ENCODE data around the gene HERPUD2.

The HERPUD2 gene, protein sequence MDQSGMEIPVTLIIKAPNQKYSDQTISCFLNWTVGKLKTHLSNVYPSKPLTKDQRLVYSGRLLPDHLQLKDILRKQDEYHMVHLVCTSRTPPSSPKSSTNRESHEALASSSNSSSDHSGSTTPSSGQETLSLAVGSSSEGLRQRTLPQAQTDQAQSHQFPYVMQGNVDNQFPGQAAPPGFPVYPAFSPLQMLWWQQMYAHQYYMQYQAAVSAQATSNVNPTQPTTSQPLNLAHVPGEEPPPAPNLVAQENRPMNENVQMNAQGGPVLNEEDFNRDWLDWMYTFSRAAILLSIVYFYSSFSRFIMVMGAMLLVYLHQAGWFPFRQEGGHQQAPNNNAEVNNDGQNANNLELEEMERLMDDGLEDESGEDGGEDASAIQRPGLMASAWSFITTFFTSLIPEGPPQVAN

DNA sequence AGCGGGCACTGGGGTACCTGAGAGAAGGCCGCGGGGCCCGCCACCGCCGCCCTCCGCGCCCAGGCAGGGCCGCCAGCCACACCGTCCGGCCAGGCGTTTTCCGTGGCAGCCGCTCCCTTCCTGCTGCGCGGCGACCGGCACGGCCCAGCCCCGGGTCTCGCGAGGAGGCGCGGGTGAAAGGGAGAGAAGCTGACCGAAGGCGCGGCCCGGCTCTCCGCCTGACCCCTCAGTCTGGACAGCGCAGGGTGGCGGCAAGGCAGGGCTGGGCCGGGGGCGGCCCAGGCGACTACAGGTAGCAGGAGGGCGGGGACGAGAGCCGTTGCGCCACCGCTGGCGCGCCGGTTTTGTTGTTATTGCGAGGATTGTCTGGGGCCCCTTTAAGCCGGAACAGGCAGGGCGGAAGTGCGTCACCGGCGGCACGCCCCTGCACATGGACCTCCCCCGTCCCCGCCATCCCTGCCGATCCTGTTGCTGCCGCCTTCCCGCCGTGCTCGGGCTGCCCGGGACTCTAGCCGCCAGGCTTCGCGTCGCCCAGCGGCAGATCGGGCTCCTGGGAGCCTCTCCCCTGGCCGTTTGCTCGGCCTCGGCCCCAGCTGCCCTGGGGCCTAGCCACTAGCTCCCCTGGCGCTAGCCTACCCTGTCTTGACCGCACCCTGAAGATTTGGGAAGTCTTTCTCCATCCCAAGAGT is at the start of gene HERPUD2:
Gene HERPUD2, minus strand, starts transcription at position 352 of the 689 bp plus-strand sequence. CDS start 805 bp downstream, outside the sequence.
- DNase-seq (ENCODE audit: low read depth in 4 of 4, low spot score in 1 of 4) = peak; percentile 70 to 87 (median 78)

DNA sequence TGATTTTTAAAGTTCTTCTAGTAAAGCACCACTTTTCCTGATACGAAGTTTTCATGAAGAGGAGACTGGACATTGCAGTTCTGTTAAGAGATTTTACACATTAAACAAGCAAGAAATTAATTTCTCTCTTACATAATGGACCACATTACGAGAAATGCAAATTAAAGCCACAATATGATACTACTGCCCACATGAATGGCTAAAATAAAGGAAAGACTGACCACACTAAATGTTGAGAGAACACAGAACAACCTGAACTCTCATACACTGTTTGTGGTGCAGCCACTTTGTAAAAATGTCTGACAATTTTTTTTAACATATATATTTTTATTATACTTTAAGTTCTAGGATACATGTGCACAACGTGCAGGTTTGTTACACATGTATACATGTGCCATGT is 44.0 kb upstream of the HERPUD2 start:
- no peak for DNase-seq (ENCODE audit: low read depth in 4 of 4, low spot score in 1 of 4)

DNA sequence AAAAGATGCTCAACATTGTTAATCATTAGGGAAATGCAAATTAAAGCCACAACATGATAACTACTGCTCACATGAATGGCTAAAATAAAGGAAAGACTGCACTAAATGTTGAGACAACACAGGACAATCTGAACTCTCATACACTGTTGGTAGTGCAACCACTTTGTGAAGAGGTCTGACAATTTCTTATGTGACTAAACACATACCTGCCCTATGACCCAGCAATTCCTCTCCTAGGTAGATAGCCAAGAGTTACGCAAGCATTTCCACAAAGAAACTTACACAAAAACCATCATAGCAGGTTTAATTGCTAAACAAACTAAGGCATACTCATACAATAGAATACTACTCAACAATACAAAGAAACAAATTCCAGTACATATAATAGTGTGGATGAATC is 41.8 kb upstream of the HERPUD2 start:
- no peak for DNase-seq (ENCODE audit: low read depth in 4 of 4, low spot score in 1 of 4)

DNA sequence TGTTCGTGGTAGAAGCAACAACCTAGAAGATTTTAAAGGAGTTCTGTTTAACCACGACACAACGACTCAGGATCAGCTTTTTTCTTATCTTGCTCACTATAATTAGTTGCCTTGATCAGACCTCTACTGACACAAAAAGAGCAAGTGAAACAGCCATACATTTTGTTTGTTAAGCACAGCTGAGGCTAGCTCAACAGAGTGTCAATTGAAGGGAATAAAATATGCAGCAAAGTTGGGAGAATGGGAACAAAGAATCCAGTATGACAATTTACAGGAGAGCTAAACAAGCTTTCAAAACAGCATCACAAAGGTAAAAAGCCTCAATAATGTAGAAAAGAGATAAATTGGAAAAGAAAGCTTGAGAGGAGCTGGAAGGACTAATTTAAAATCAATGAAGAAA is 40.5 kb upstream of the HERPUD2 start:
- no peak for DNase-seq (ENCODE audit: low read depth in 4 of 4, low spot score in 1 of 4)

DNA sequence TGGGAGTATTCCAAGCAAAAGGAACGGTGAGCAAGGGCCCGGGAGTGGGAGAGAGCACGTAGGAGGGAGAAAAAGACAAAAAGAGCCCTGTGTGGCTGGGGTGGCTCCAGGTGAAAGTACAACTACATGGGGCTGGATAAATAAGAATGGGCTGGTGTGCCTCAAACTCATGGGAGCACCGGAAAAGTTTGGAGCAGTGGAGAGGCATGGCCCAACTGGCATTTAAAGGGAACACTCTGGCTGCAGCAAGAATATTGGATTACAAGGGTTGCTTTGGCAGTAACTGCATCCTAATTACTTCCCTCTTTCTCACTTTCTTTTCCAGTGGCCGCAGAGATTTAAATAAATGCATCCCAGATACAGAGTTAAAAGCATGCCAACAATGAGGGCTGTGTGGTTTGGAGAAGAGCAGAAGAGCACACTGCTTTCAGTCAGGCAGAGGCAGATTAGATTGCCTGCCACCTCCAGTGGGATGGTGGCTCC is 39.1 kb upstream of the HERPUD2 start:
- DNase-seq (ENCODE audit: low read depth in 4 of 4, low spot score in 1 of 4) = no peak

DNA sequence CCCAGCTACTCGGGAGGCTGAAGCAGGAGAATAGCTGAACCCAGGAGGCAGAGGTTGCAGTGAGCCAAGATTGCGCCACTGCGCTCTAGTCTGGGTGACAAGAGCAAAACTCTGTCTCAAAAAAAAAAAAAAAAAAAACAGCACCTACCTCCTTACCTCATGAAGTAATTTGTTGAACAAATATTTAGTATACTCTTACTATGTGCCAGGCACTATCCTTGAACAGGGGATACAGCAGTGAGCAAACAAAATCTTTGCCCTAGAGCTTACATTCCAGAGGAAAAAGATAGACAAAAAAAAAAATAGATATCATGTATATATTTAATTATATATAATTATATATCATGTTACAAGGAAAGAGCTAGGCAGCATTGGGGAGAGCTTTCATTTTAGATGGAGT is 36.4 kb upstream of the HERPUD2 start:
- DNase-seq (ENCODE audit: low read depth in 4 of 4, low spot score in 1 of 4) = no peak

DNA sequence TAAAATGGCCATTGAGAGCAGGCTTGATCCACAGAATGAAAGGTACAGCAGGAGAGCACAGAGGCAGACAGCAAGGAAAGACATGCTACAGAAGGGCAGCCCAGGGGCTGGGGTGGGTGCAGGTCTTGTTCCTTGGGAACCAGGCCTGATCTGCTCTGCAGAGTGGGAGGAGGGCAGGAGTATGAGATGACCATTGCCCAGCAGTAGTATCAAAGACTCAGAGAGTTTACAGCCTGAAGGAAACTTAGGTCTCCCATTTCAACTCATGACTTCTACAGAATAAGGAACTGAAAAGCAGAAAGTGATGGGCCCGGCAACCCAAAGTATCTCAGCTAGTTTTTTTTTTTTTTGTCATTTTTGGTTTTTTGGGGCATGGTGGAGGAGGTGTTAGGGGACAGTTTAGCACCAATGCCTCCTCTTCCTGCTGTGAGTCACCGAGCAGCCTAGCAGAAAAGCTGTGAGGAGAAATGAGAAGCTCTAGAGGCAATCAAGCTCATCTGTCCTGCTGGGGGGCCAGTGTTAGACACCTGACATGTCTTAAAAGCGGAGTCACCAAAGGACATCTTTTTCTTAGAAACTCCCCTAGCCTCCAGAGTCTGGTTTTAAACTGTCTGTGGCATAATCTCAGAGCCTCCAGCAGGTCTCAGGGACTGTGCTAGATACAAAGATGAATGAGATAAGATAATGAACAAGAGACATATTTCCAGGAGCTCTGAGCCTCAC is 34.3 kb upstream of the HERPUD2 start:
- no peak for DNase-seq (ENCODE audit: low read depth in 4 of 4, low spot score in 1 of 4)

DNA sequence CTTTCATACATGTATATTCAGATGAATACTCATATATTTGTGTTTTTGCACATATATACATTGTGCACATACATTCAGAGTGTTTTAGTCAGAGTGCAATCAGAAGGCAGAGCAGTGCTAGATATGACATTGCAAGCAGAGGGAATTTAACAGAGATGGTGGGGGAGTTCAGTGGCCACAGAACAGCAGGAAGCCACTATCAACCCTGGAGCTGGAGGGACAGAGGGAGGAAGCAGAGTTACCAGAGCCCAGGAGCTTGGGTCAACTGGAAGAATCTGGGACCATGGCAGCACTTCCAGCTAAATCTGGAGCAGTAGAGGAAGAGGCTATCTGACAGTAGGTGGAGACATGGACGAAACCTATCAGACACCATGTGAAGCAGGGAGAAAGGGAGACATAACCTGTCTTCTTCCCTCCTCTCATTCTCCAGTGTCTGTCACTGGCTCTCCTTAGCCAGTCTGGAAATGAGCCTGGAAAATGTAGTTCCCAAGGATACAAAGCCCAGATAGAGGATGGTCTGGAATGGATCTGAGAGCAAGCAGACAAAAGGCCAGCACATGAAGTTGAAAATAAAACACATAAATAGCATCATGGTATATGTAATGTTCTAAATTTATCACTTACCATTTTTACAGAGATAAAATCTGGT is 33.6 kb upstream of the HERPUD2 start:
- DNase-seq (ENCODE audit: low read depth in 4 of 4, low spot score in 1 of 4) = no peak

DNA sequence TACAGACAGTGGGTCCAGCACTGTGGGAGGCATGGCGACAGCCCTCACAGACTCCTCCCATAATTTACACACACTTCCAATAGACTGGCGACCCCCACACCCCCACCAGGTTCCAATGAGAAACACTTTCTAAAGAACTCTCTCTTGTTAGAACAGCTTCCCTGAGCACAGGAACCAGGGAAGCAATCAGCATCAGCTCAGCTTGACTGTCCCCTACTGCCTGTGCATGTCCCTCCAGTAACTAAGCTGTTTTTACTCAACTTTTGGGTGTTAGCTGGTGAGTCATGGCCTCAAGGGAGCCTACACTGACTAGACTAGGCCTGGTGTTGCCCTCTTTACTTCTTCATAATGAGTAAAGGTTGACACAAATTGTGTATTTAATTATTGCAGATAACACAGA is 32.6 kb upstream of the HERPUD2 start:
- no peak for DNase-seq (ENCODE audit: low read depth in 4 of 4, low spot score in 1 of 4)

DNA sequence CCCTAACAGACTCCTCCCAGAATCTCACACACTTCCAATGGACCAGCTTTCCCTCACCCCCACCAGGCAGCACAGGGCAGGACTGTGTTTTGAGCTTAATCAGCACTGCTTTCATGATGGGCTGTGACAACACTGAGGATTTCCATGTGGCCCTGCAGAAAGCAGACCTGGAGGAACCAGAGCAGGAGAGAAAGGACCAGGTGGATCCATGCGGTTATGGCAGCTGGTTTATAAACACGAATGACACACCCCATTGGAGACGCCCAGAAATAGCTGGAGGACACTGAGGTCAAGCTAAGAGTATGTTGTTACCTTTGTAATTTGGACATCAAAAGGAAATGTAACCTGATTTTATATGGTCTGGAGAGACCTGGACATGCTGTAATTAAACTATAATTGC is 31.7 kb upstream of the HERPUD2 start:
- DNase-seq (ENCODE audit: low read depth in 4 of 4, low spot score in 1 of 4) = no peak

DNA sequence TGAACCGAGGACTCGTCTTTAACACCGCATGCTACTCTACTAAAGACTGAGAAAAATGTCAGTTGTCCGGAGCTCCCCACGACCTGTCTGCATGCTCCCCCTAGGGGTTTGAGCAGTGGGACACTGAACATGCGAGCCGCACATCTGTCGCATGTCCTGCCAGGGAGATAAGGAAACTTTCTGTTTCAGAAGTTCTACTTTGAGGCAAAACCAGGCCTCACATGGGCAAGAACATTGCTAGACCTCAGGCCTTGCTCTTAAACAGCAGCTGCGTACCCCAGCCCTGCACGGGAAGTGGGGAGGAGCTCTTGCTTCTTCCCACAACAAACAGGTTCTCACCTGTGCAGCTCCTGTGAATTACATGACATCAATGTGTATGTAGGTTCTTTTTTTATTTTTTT is 30.3 kb upstream of the HERPUD2 start:
- peak in 1 of 4 experiments; percentile 13 for DNase-seq (ENCODE audit: low read depth in 4 of 4, low spot score in 1 of 4)

DNA sequence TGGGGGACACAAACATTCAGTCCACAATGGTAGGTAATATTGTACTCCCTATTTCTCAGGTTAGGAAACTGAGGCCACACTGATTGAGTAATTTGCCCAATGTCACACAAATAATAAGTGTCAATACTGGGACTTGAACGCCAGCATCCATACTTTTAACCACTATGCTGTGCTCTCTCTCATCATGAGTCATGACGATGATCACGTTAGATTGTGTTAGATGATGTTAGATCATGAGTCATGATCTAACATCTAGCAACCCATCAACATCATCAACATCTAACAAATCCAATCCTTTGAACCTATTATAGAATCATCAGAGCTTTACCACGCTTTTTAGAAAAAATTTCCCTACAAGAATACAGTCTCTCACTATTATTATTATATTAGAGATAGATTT is 28.1 kb upstream of the HERPUD2 start:
- no peak for DNase-seq (ENCODE audit: low read depth in 4 of 4, low spot score in 1 of 4)

DNA sequence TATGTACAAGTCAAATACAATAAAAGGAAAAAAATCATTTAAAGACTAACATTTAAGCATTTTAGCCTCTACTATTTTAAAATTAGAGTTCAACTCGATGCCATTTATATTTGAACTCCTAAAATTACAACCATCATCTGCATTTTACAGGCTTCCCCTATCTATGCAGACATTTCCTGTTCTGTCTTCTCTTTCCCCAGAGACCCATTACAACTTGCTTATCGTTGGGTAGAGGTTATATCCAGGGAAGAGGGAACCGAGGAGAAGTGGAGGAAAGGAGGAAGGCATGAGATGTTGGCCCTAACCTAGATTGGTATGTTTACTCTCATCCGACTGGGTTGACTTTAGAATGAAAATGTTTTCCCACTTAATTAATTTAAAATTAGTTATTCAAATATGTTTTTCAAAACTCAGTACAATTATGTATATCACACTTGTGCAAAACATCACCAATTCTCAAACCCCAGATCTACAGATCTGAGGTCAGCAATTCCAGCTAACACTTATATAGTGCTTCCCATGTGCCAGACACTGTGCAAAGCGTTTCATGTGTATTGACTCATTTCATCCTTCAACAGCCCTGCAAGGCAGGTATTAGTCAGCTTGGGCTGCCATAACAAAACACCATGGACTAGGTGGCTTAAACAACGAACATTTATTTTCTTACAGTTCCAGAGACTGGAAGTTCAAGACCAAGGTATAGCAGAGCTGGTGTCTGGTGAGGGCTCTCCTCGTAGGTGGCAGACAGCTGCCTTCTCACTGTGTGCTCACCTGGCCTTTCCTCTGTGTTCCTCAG is 27.3 kb upstream of the HERPUD2 start:
- peak in 1 of 4 experiments; percentile 26 for DNase-seq (ENCODE audit: low read depth in 4 of 4, low spot score in 1 of 4)

DNA sequence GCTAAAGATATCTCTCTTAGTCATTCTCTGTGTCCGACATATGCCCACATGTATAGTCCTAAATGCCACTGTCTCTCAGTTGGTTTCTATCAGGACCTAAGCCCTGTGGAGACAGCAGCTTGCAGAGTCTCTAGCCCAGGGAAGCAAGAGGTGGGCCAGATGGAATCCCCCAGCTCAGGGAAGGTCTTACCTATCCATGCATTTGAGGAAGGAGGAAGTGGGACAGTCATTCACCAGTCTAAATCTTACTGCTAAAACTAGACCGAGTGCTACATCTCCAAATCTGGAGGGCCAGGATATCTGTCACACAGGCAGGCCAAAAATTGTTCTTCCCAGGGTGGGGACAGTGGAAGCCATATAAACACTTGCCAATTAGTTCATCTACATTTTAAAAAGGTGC is 26.4 kb upstream of the HERPUD2 start:
- DNase-seq (ENCODE audit: low read depth in 4 of 4, low spot score in 1 of 4) = no peak

DNA sequence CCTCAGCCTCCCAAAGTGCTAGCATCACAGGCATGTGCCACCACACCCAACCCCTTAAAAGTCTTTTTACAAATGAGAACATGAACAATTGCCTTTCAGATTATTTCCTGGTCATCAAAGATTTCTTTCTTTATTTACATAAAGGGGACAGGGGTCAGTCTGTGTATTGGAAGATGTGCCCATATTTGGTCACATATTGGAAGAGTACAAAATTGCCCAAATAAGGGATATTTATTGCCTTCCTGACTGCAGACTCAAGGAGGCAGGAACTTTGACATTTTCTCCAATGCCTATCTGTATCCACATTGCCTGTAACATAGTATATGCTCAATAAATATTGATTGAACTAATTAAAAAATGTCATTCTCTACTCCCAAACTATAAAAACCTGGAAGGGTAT is 25.9 kb upstream of the HERPUD2 start:
- DNase-seq (ENCODE audit: low read depth in 4 of 4, low spot score in 1 of 4) = no peak

DNA sequence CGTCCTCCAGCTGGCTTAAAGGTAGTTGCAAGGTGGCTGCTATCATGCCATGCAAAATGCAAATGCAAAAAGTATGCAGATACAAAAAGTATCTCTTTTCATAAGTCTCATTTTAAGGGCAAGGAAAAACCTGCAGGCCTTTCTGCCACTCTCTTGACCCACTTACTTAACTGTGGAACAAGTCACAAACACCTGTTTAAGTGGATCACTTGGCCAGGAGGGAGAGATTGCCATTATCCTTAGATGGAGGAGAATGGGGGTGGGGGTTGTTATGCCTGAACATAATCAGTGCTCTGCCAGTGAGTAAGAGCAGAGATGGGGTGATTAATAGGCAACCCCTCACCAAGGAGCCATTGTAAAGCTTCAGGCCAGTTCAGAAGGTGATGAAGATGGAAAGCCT is 25.1 kb upstream of the HERPUD2 start:
- no peak for DNase-seq (ENCODE audit: low read depth in 4 of 4, low spot score in 1 of 4)

DNA sequence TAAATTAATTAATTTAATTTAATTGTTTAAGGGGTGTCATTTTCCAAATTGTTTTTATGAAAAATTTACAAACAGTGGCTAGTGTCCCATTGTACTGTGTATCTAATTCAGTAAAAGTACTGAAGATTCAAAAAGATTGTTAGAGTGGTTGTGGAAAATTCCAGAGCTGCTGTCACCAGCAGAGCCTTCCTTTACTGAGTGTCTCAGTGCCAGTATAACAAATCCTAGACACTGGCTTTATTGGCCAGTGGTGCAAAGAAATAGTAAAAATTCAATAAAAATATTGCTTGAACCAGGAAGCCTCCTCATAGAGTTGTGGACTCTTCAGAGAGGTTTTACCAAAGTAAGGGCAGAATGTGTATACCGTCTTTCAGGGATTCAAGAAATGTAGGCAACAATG is 23.1 kb upstream of the HERPUD2 start:
- no peak for DNase-seq (ENCODE audit: low read depth in 4 of 4, low spot score in 1 of 4)

DNA sequence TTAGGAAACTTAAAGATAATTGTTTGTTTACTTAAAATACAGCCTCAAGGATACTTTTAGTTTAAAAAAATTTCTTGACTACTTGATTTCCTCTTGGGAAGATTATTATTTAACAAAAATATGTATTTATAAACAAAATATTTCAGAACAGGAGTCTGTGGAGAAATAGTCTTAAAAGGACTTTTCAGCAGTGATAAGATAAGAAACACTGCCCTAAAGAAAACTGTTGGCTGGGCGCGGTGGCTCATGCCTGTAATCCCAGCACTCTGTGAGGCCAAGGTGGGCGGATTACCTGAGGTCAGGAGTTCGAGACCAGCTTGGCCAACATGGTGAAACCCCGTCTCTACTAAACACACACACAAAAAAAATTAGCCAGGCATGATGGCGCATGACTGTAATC is 22.6 kb upstream of the HERPUD2 start:
- DNase-seq (ENCODE audit: low read depth in 4 of 4, low spot score in 1 of 4) = no peak

DNA sequence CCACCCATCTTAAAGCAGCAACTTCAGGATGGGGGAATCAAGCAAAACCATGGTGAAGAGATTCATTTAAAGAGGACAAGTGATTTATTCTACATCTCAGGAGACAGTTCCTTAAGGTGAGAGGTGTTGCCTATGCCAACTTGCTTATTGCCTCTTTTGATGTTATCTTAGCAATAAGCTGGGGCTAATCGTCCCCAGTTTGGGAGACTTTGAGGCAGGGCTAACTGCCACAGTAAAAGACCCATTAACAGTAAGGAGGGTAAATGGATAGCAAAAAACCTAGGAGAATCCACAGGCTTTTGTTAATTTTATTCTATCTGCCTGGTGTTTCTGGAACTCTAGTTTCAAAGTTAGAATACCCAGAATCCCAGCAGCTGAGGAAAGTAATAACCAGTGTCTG is 22.1 kb upstream of the HERPUD2 start:
- no peak for DNase-seq (ENCODE audit: low read depth in 4 of 4, low spot score in 1 of 4)

DNA sequence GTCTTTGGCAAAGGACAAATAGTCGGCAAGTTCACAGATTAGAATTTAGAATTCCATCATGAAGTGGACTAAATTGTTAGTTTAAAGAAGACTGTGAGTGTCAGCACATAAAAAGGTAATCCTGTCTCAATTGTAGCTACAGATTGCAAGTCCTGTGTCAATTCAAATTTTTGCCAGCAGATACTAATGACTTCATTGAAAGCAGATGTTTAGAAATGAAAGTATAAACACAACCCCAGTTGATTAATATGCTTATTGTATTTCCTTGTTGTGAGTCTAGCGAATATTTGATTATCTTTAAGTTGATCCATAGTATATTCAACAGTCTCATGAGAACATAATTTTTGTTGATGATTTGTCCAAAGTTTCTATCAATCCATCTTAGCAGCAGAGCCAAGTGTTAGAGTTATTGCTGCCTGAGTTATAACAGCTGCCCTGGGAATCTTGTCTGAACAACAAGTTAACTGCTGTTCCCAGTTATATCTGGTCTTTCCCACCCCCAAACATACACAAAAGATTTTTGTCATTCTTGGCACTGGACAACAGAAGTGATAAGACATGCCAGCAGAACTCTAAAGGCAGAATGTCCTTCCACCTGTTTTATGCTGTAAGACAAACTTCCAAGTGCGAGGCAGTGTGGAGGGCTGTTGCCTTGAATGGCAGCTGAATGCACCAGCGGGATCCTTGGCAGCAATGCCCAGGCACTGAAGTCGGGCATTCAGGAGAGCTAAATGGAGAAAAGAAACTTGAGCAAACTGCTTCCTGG is 21.3 kb upstream of the HERPUD2 start:
- no peak for DNase-seq (ENCODE audit: low read depth in 4 of 4, low spot score in 1 of 4)
